ENCODE results near the gene SCML1. TPM values are rescaled to one million over a fixed set of nuclear protein-coding genes. Genes with fewer than 3 reads are reported as not detected.

The SCML1 gene
- polyA plus RNA-seq, 1 of the 3 experiments (the other 2 are of a cell fraction): 10.7 TPM

- no peak for TF ChIP-seq MEF2A (IDR thresholded peaks at IDR 0.05; ENCODE audit: borderline replicate concordance, low read depth)
- TF ChIP-seq SIN3A (IDR thresholded peaks at IDR 0.05; ENCODE audit: borderline replicate concordance, low read depth, low read length): no peak
- TF ChIP-seq, protein P1, sequence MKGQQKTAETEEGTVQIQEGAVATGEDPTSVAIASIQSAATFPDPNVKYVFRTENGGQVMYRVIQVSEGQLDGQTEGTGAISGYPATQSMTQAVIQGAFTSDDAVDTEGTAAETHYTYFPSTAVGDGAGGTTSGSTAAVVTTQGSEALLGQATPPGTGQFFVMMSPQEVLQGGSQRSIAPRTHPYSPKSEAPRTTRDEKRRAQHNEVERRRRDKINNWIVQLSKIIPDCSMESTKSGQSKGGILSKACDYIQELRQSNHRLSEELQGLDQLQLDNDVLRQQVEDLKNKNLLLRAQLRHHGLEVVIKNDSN (IDR thresholded peaks at IDR 0.05; ENCODE audit: borderline replicate concordance, low read depth): no peak
- no peak for TF ChIP-seq IRF3 (IDR thresholded peaks at IDR 0.05; ENCODE audit: low read depth, low read length)
- TF ChIP-seq PBX3 (IDR thresholded peaks at IDR 0.05): no peak
Observed at GRCh38 chrX:17738737-17739535, 1.6 kb downstream of the SCML1 start (continued).

DNA sequence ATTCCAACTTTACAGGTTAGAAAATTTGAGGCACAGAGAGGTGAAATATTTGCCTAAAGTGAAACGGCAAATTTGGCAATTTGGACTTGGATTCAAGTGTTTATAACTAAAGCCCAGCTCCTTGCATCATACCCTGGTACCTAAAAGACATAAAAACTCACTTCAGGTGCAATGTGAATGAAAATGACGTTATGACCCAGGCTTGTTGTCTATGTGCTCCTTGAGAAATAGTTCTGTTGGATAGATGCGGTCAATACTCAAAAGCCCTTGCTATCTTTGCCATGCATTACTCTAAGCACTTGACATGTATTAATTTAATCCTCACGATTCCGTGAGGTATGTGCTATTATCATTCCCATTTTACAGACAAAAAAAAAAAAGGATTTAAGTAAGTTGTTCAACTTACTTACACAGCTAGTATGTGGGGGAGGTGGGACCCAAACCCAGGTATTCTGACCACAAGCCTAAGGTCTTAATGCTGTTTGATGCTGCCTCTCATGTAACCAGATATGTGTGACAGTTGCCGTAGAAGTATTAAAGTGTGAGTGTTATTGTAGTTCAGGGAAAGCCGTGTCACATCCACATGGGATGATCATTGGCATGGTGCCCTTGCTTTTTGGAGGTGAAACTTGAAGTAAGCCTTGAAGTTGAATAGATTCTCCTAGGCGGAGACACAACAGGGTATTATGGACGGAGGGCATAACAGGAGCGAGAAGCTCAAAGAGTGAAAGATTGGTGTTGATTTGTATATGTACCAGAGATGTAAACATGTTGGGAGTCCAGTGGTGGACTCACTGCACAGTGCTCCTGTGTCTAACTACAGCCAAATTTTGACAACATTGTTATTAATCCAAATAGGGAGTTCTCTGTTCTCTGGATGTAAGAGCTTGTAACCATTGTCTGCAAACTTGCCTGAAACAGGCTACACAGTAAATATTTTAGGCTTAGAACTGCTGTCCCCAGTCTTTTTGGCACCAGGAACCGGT, 3.1 kb downstream of the SCML1 start:
- 46% methylated on average over 11 of the region's 11 CpGs for WGBS (ENCODE audit: low lambda C conversion rate)
- DNase-seq: no peak
- Histone ChIP-seq H2AFZ (ENCODE audit: low read depth) (no peak overlapping the region), H3K4me3 (ENCODE audit: low read depth in 2 of 2, low read length in 1 of 2) (no peak overlapping the region), H3F3A (replicated peaks; ENCODE audit: insufficient read depth) (no peaks in the 10 kb centered on the region), H3K9me3 (no peaks in the 10 kb centered on the region), H3K79me2 (ENCODE audit: insufficient read depth) (peaks cover 36% of the 10 kb centered on the region; the same call in 1 of the 2 replicates), H3K27me3 (ENCODE audit: insufficient read depth) (no peaks in the 10 kb centered on the region), H3K36me3 (replicated peaks in 1 of 2; ENCODE audit: control insufficient read depth in 1 of 2, insufficient read depth in 2 of 2, low read length in 1 of 2) (no peaks in the 10 kb centered on the region), H4K20me1 (ENCODE audit: insufficient read depth) (no peaks in the 10 kb centered on the region), H3K4me1 (ENCODE audit: control insufficient read depth in 1 of 2, insufficient read depth in 2 of 2, low read depth in 1 of 2, low read length in 1 of 2) (no peaks in the 10 kb centered on the region; a peak in 1 of 4 replicates), H3K4me2 (no peak overlapping the region), H3K9ac (no peak overlapping the region), H3K9me2 (no peaks in the 10 kb centered on the region), H3K27ac (ENCODE audit: low read depth in 2 of 2, low read length in 1 of 2) (no peak overlapping the region)
- TF ChIP-seq ELF1 (IDR thresholded peaks at IDR 0.05): no peak
- no peak for TF ChIP-seq CHD2 (IDR thresholded peaks at IDR 0.05; ENCODE audit: low read length, partially characterized antibody)
- no peak for TF ChIP-seq RCOR1 (IDR thresholded peaks at IDR 0.05; ENCODE audit: low read length)
- TF ChIP-seq SIN3A (IDR thresholded peaks at IDR 0.05; ENCODE audit: borderline replicate concordance, low read depth, low read length): no peak
- no peak for TF ChIP-seq TAF1 (IDR thresholded peaks at IDR 0.05; ENCODE audit: borderline replicate concordance, low read depth, low read length)
- TF ChIP-seq PBX3 (IDR thresholded peaks at IDR 0.05): no peak
- TF ChIP-seq, protein P1 (IDR thresholded peaks at IDR 0.05; ENCODE audit: borderline replicate concordance, low read depth): no peak
- TF ChIP-seq SMC3 (IDR thresholded peaks at IDR 0.05; ENCODE audit: low read depth, low read length): no peak
- TF ChIP-seq FOXJ3 (CRISPR knock-in tag; IDR thresholded peaks at IDR 0.05): no peak
- no peak for TF ChIP-seq RAD21 (IDR thresholded peaks at IDR 0.05; ENCODE audit: low read length)
- no peak for TF ChIP-seq EZH2phosphoT487 (IDR thresholded peaks at IDR 0.05; ENCODE audit: borderline replicate concordance, low read depth)
- ChIA-PET CTCF (interaction anchor here (1.3 kb wide), 1 partner anchor 15 kb away, joined by 5 read pairs; no protein-coding TSS in a partner anchor), POLR2A (no interaction called here)

Data from SK-N-SH (cell line).